Measurements from ENCODE around the gene TSPAN18.

TSPAN18 gene

DNA sequence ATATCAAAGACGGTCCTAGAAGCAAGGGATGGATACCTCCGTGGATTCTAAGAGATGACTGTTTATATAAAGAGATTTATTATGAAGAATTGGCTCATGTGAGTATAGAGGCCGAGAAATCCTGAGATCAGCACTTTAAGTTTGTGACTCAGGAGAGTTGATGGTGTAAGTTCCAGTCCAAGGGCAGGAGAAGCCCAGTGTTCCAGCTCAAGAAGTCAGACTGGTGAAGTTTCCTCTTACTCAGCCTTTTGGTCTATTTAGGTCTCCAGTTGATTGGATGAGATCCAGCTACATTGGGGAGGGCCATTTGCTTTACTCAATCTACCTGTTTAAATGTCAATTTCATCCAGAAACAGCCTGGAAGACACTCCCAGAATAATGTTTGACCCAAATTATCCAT is 45.1 kb downstream of the TSPAN18 start:
- no peak for DNase-seq (ENCODE audit: extremely low read depth, insufficient read length)
- Histone ChIP-seq H3K4me3 (replicated peaks; ENCODE audit: low read depth, low read length) (no peak overlapping the region), H3K36me3 (ENCODE audit: control insufficient read depth, insufficient read depth, low read length) (no peaks in the 10 kb centered on the region), H3K27me3 (replicated peaks; ENCODE audit: control insufficient read depth, insufficient read depth, low read length) (no peaks in the 10 kb centered on the region; the same call in none of the 2 replicates)
- TF ChIP-seq, protein P1, sequence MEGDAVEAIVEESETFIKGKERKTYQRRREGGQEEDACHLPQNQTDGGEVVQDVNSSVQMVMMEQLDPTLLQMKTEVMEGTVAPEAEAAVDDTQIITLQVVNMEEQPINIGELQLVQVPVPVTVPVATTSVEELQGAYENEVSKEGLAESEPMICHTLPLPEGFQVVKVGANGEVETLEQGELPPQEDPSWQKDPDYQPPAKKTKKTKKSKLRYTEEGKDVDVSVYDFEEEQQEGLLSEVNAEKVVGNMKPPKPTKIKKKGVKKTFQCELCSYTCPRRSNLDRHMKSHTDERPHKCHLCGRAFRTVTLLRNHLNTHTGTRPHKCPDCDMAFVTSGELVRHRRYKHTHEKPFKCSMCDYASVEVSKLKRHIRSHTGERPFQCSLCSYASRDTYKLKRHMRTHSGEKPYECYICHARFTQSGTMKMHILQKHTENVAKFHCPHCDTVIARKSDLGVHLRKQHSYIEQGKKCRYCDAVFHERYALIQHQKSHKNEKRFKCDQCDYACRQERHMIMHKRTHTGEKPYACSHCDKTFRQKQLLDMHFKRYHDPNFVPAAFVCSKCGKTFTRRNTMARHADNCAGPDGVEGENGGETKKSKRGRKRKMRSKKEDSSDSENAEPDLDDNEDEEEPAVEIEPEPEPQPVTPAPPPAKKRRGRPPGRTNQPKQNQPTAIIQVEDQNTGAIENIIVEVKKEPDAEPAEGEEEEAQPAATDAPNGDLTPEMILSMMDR (IDR thresholded peaks at IDR 0.05; ENCODE audit: insufficient read depth, low read length, poor library complexity, severe bottlenecking): no peak

DNA sequence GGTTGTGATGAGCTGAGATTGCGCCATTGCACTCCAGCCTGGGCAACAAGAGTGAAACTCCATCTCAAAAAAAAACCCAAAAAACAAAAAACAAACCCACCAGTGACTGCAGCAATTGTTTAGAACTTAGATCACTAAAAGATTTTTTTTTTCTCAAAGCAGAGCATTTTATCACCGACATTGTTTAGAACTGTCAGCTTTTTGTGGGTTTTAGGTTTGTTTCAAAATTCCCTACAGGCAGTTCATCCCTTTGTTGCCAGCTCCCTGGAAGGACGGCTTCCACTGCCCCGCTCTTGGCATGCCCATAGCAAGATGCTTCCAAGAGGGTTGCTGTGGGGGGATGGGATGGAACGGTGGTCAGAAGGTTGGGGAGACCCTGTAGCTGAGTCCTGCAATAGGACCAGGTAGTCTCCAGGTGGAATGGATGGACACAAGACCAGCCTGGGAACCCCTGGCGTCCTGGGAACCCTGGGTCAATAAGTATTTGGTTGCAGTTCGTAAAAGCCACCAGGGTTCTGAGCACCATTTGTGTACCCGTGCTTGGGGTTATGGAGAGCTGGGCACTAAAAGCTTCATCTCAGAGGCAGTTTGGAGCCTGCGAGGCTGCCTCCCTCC is 46.7 kb downstream of the TSPAN18 start:
- TF ChIP-seq, protein P1 (IDR thresholded peaks at IDR 0.05; ENCODE audit: insufficient read depth, low read length, poor library complexity, severe bottlenecking): no peak
- no peak overlapping the region for H3K4me3 ChIP-seq (replicated peaks; ENCODE audit: low read depth, low read length)
- no peaks in the 10 kb centered on the region; the same call in none of the 2 replicates for H3K27me3 ChIP-seq (replicated peaks; ENCODE audit: control insufficient read depth, insufficient read depth, low read length)
- no peaks in the 10 kb centered on the region for H3K36me3 ChIP-seq (ENCODE audit: control insufficient read depth, insufficient read depth, low read length)
- no peak for DNase-seq (ENCODE audit: extremely low read depth, insufficient read length)

DNA sequence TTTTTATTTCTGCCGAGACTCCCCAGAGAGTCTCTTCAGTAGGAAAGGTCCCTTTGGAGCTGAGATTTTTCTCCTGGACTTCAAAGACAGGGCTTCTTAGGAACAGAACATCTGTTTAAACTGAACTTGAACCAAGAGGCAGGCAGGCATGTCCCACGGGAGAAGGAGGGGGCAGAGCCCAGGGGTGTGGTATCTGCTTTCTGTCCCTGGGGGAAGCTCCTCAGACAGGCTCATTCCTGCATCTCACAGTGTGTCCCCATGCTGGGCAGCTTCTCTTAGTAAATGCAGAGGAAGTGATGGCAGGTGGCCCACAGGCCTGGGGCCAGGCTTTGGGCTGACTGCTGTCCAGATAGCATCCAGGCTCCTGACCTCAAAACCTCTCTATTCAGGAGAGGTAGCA is 47.3 kb downstream of the TSPAN18 start:
- DNase-seq (ENCODE audit: extremely low read depth, insufficient read length): no peak
- TF ChIP-seq, protein P1 (IDR thresholded peaks at IDR 0.05; ENCODE audit: insufficient read depth, low read length, poor library complexity, severe bottlenecking): no peak
- no peaks in the 10 kb centered on the region for H3K36me3 ChIP-seq (ENCODE audit: control insufficient read depth, insufficient read depth, low read length)
- no peak overlapping the region for H3K4me3 ChIP-seq (replicated peaks; ENCODE audit: low read depth, low read length)
- H3K27me3 ChIP-seq (replicated peaks; ENCODE audit: control insufficient read depth, insufficient read depth, low read length): no peaks in the 10 kb centered on the region; the same call in none of the 2 replicates

DNA sequence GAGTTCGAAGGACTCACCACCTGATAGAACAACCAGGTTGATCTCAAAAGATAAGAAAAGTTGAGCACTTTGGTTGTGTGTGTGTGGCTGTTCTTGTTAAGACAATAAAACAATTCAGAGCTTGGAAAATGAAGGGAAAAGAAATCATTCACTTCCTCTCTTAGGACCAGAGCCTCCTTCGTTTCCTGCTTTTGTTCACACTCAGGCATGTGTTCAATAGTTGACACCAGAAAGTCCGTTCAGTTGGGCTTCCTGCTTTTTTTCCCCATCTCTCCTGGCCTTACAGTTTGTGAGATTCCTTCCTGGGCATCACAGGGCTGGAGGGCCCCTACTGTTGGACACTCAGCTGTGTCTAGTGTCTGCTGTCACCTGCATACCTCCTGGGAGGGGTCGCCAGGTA is 48.0 kb downstream of the TSPAN18 start:
- TF ChIP-seq, protein P1 (IDR thresholded peaks at IDR 0.05; ENCODE audit: insufficient read depth, low read length, poor library complexity, severe bottlenecking): no peak
- H3K4me3 ChIP-seq (replicated peaks; ENCODE audit: low read depth, low read length): no peak overlapping the region
- no peaks in the 10 kb centered on the region for H3K36me3 ChIP-seq (ENCODE audit: control insufficient read depth, insufficient read depth, low read length)
- DNase-seq (ENCODE audit: extremely low read depth, insufficient read length): no peak
- no peaks in the 10 kb centered on the region; the same call in none of the 2 replicates for H3K27me3 ChIP-seq (replicated peaks; ENCODE audit: control insufficient read depth, insufficient read depth, low read length)

DNA sequence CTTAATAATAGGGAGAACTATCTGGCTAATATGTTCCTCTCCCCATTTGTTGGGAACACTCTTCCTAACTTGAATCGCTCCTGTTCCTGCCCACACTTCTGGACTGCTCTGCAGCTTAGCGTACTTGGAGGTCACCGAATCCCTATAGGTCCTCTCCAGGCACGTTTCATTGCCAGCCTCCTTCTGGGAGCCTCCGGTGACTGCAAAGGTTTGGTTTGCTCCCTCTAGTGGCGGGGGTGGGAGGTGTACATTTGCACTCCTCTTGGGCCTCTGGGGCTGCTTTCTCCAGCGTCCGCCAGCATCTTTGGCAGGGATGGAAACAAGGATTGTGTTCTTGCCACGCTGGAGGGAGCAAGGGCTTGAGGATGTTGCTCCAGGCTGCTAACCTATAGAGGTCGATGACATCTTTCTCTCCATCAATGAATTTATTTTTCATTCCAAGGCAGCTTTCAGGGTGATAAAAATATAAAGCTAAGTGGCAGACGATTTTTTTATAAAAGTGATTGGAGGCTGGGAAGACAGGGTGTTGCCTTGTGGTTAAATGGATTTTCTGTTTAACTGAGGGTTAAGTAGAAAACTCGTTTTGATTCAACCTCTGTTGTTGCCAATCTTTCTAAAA is 48.7 kb downstream of the TSPAN18 start:
- Histone ChIP-seq H3K36me3 (ENCODE audit: control insufficient read depth, insufficient read depth, low read length) (no peaks in the 10 kb centered on the region), H3K4me3 (replicated peaks; ENCODE audit: low read depth, low read length) (no peak overlapping the region), H3K27me3 (replicated peaks; ENCODE audit: control insufficient read depth, insufficient read depth, low read length) (no peaks in the 10 kb centered on the region; the same call in none of the 2 replicates)
- TF ChIP-seq, protein P1 (IDR thresholded peaks at IDR 0.05; ENCODE audit: insufficient read depth, low read length, poor library complexity, severe bottlenecking): peak; percentile 90
- no peak for DNase-seq (ENCODE audit: extremely low read depth, insufficient read length)

All from GM06990 (cell line).